ENCODE data around the gene TNNT1.

TNNT1 gene

DNA sequence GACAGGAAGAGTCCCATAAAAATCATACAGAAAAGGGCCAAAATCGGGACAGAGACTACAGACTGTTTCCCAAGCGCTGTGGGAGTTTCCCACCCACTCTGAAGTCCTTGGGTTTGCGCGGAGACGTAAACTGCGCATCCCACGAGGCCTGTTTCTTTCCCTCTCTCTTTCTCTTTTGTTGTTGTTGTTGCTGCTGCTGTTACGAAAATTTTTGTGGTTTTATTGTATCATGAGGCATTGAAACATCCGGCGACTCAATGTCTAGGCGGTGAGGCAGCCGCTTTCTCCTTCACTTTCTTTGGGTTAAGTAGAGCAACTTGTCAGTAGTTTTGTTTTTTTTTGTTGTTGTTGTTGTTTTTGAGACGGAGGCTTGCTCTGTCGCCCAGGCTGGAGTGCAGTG, 30.0 kb downstream of the TNNT1 start:
- no peak for TF ChIP-seq CTCF (IDR thresholded peaks at IDR 0.05; ENCODE audit: low read length, missing control alignments)
- no peak overlapping the region for H3K4me3 ChIP-seq (replicated peaks; ENCODE audit: low read depth, low read length)
- DNase-seq (ENCODE audit: low read depth), result no peak

DNA sequence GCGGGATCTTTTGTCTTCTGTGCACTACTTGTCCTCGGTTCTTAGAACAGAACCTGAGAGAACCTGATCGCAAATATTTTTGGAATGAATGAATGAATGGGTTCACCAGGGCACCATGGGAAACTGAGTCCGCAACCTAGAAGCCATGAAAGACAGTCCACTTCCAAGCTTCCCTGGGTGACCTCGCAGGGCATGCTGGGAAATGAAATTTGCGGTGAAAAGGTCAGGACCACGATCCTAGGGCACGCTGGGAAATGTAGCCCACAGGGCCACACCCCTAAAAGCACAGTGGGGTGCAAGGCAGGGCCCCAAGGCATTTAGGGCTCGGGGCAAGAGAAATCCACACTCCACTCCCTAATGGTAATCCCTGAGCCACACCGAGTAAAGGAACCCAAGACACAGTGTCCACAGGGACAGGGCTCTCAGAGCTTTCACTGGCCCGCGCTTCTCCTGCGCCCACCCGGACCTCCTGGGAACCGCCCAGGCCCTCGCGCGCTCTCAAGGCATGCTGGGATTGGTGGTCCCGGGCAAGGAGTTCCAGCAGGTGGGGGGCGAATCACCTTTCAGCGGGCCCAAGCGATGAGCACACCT, 30.5 kb downstream of the TNNT1 start:
- peak; percentile 34 for DNase-seq (ENCODE audit: low read depth)
- H3K4me3 ChIP-seq (replicated peaks; ENCODE audit: low read depth, low read length), result peak overlapping the region; percentile 72
- TF ChIP-seq CTCF (IDR thresholded peaks at IDR 0.05; ENCODE audit: low read length, missing control alignments), result no peak

- no peak for TF ChIP-seq CTCF (IDR thresholded peaks at IDR 0.05; ENCODE audit: low read length, missing control alignments)
- H3K4me3 ChIP-seq (replicated peaks; ENCODE audit: low read depth, low read length), result peak overlapping the region; percentile 72
- DNase-seq (ENCODE audit: low read depth), result peak; percentile 99
Observed at GRCh38 chr19:55117663-55118391, 31.2 kb downstream of the TNNT1 start.

- DNase-seq (ENCODE audit: low read depth), result no peak
- H3K4me3 ChIP-seq (replicated peaks; ENCODE audit: low read depth, low read length), result peak within 1 kb of the TSS; percentile 93
- no peak for TF ChIP-seq CTCF (IDR thresholded peaks at IDR 0.05; ENCODE audit: low read length, missing control alignments)
Observed at GRCh38 chr19:55116859-55117662, 31.9 kb downstream of the TNNT1 start, which contains the start of gene PPP1R12C. PPP1R12C (minus strand) TSS chr19:55117637; CDS start chr19:55117543, 94 bp downstream.

GRCh38 chr19:55116232-55116858, 32.7 kb downstream of the TNNT1 start:
- no peak for TF ChIP-seq CTCF (IDR thresholded peaks at IDR 0.05; ENCODE audit: low read length, missing control alignments)
- peak overlapping the region; percentile 93 for H3K4me3 ChIP-seq (replicated peaks; ENCODE audit: low read depth, low read length)
- peak; percentile 71 for DNase-seq (ENCODE audit: low read depth)

GRCh38 chr19:55115446-55116065, 33.5 kb downstream of the TNNT1 start:
- H3K4me3 ChIP-seq (replicated peaks; ENCODE audit: low read depth, low read length), result peak overlapping the region; percentile 93
- peak; percentile 62 for DNase-seq (ENCODE audit: low read depth)

More at GRCh38 chr19:55115446-55116065, 33.5 kb downstream of the TNNT1 start:
- no peak for TF ChIP-seq CTCF (IDR thresholded peaks at IDR 0.05; ENCODE audit: low read length, missing control alignments)
